ENCODE data around the gene NSG1.
"Not testable (repeated sequence)": the region's sequence is repeated elsewhere in the genome, so short reads cannot be mapped to it uniquely, and the experiment has no call there.

Gene NSG1

GRCh38 chr4:4417886-4418285 is 31.0 kb downstream of the NSG1 start:
- no peak for DNase-seq

GRCh38 chr4:4418676-4419390 is 31.9 kb downstream of the NSG1 start:
- DNase-seq: no peak

- DNase-seq: no peak
These were observed 33.0 kb downstream of the NSG1 start for GRCh38 chr4:4419896-4420295.

GRCh38 chr4:4420421-4420820 is 33.5 kb downstream of the NSG1 start:
- no peak for DNase-seq

GRCh38 chr4:4421356-4421755 is 34.5 kb downstream of the NSG1 start:
- no peak for DNase-seq

GRCh38 chr4:4422117-4422516 is 35.2 kb downstream of the NSG1 start:
- DNase-seq: not testable (repeated sequence)

GRCh38 chr4:4422856-4423499 is 36.1 kb downstream of the NSG1 start:
- no peak for DNase-seq

GRCh38 chr4:4423706-4424498 is 37.0 kb downstream of the NSG1 start:
- DNase-seq: no peak

- no peak for DNase-seq
These were observed 37.7 kb downstream of the NSG1 start for GRCh38 chr4:4424499-4425115.

- DNase-seq: no peak
These were observed 38.3 kb downstream of the NSG1 start for GRCh38 chr4:4425119-4425690.

- no peak for DNase-seq
These were observed 38.8 kb downstream of the NSG1 start for GRCh38 chr4:4425696-4426095.

GRCh38 chr4:4426511-4427120 is 39.7 kb downstream of the NSG1 start:
- no peak for DNase-seq

- no peak for DNase-seq
These were observed 40.4 kb downstream of the NSG1 start for GRCh38 chr4:4427121-4427870.

GRCh38 chr4:4427886-4428285 is 41.0 kb downstream of the NSG1 start:
- no peak for DNase-seq

GRCh38 chr4:4428966-4429875 is 42.3 kb downstream of the NSG1 start:
- no peak for DNase-seq

GRCh38 chr4:4430492-4431195 is 43.7 kb downstream of the NSG1 start:
- peak; percentile 57 for DNase-seq

- DNase-seq: no peak
These were observed 45.6 kb downstream of the NSG1 start for GRCh38 chr4:4432341-4433125.

- no peak for DNase-seq
These were observed 47.0 kb downstream of the NSG1 start for GRCh38 chr4:4433941-4434340.

GRCh38 chr4:4436244-4436823 is 49.4 kb downstream of the NSG1 start:
- no peak for DNase-seq
